BJ (cell line): ENCODE data around the gene MTLN. TPM values are rescaled to one million over a fixed set of nuclear protein-coding genes. Genes with fewer than 3 reads are reported as not detected.
"Not testable (repeated sequence)": the region's sequence is repeated elsewhere in the genome, so short reads cannot be mapped to it uniquely, and the experiment has no call there.

ENCODE experiments used
- CTCF ChIA-PET: fragments of 350-600 bp; formaldehyde crosslinking; extraction: SDS; loops from one replicate; lab custom pipeline; 2021; ENCODE audit warnings: antibody characterized with exemption, inconsistent platforms; lab: Yijun Ruan, JAX
- POLR2A ChIA-PET: fragments of 300-600 bp; sonication (Branson Sonifier 250); formaldehyde crosslinking; extraction: SDS; loops from one replicate; lab custom pipeline; 2021; ENCODE audit warnings: antibody characterized with exemption; lab: Charles Lee
- DNase-seq: peaks from one replicate; pipeline ENCODE4 v3.0.0-alpha.2; 2011; ENCODE audit warnings: low read depth
- H3K27me3 ChIP-seq: 2 replicates; pipeline ENCODE4 v1.6.0; 2011; ENCODE audit warnings: low read length; ENCODE audit not compliant: control insufficient read depth, insufficient read depth
- H3K36me3 ChIP-seq: 2 replicates; pipeline ENCODE4 v1.5.1; 2011; ENCODE audit warnings: low read length; ENCODE audit not compliant: control insufficient read depth, insufficient read depth
- H3K4me3 ChIP-seq: 2 replicates; pipeline ENCODE4 v1.5.1; 2011; ENCODE audit warnings: low read depth, mild to moderate bottlenecking, control low read depth, low read length
- CTCF ChIP-seq: IDR thresholded peaks from 2 replicates; pipeline ENCODE4 v1.5.1; 2011; ENCODE audit warnings: low read depth, mild to moderate bottlenecking, control low read depth, inconsistent platforms, low read length, moderate library complexity; ENCODE audit not compliant: insufficient read depth
- polyA plus RNA-seq: library from polyadenylated mRNA; depleted of rRNA; stranded (reverse); fragments of >200 nt; gene quantifications from 2 replicates; pipeline ENCODE4 v1.2.3, GENCODE V29; 2011

Gene MTLN
- polyA plus RNA-seq, 1 experiment = 45.6 TPM

DNA sequence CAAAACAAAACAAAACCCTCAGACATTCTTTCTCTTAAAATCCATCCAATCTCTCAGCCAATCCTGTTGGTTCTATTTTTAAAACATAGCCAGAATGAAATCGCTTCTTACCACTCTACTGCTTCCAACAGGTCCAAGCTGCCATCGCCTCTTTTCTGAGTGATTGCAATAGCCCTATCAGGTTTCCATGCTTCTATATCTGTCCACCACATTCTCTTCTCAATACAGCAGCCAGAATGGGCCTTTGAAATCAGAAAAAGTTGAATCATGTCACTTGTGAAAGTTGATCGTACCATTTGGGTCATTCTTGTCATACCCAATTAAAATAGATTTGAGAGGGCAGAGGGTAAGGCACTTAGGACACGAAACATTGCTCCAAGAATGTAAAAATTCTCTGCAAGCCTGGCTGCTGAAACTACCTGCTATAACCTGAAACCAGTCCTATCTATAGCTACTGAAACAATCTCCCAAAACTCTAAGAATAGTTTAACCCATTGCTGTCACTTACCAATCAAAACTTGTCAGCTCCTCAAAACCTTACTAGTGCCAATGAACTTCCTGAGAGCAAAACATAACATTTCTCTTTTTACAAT is 3.3 kb upstream of the MTLN start:
- TF ChIP-seq CTCF = no peak
- ChIA-PET CTCF (no interaction called here), POLR2A (no interaction called here)
- no peak overlapping the region for H3K4me3 ChIP-seq
- H3K36me3 ChIP-seq = no peaks in the 10 kb centered on the region
- no peak for DNase-seq
- peaks cover 6% of the 10 kb centered on the region for H3K27me3 ChIP-seq

DNA sequence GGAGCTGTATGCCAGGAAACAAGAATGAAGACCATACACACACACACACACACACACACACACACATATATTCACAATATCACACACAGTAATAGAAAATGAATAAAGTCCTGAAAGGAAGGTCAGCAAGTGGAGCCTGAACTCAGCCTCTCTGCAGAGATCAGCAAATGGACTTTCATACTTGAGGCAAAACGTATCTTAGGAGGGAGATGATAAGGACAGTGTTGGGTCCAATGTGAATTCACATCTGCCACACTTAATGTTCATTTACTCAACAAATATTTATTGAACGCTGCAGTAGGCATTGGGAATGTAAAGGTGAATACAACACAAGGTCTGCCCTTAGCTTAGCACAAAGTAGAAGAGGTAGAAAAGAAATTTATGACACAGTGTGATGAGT is 2.7 kb upstream of the MTLN start:
- no peak for DNase-seq
- CTCF ChIA-PET = no interaction called here
- Histone ChIP-seq H3K36me3 (no peaks in the 10 kb centered on the region), H3K27me3 (peaks cover 6% of the 10 kb centered on the region), H3K4me3 (no peak overlapping the region)
- no peak for TF ChIP-seq CTCF
- POLR2A ChIA-PET = no interaction called here

DNA sequence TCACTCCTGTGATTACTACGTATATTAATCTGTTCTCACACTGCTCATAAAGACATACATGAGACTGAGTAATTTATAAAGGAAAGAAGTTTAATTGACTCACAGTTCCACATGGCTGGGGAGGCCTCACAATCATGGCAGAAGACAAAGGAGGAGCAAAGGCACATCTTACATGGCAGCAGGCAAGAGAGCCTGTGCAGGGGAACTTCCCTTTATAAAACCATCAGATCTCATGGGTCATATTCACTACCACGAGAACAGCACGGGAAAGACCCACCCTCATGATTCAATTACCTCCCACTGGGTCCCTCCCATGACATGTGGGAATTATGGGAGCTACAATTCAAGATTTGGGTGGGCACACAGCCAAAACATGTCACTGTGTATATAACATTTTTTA is 1.2 kb upstream of the MTLN start:
- H3K4me3 ChIP-seq, DNase-seq, CTCF ChIA-PET, H3K27me3 ChIP-seq, POLR2A ChIA-PET, H3K36me3 ChIP-seq: not testable (repeated sequence)

DNA sequence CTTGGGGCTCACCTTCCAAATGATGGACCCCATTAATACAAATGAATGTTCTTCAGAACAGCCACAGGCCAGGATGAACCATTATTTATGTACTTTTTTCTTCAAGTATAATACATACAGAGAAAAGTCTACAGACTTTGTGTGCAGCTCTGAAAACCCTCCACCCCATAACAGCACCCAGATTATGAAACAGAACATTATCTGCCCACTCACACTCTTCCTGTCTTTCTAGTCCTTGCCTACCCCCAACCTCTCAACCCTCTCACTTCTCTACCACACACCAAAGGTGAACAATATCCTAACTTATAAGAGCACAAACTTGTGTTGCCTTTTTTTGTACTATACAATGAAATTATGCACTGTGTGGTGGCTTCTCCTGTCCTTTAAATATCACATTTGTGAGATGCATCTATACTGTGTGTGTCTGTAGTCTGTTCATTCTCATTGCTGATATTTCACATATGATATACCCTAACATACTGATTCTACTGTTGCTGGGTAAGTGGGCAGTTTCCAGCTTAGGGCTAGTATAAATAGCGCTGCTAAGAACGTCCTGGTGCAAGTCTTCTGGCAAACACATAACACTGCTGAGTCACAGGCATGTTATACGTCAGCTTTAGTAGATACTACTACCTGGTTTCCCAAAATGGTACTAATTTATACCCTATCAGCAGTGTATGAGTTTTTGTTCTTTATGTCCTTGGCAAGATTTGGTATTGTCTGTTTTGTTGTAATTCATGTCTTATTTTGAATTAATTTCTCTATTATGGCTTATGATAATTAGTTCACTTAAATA is 6.5 kb downstream of the MTLN start:
- ChIA-PET POLR2A (no interaction called here), CTCF (no interaction called here)
- Histone ChIP-seq H3K27me3 (no peaks in the 10 kb centered on the region), H3K4me3 (no peak overlapping the region), H3K36me3 (no peaks in the 10 kb centered on the region)
- no peak for DNase-seq
- no peak for TF ChIP-seq CTCF

DNA sequence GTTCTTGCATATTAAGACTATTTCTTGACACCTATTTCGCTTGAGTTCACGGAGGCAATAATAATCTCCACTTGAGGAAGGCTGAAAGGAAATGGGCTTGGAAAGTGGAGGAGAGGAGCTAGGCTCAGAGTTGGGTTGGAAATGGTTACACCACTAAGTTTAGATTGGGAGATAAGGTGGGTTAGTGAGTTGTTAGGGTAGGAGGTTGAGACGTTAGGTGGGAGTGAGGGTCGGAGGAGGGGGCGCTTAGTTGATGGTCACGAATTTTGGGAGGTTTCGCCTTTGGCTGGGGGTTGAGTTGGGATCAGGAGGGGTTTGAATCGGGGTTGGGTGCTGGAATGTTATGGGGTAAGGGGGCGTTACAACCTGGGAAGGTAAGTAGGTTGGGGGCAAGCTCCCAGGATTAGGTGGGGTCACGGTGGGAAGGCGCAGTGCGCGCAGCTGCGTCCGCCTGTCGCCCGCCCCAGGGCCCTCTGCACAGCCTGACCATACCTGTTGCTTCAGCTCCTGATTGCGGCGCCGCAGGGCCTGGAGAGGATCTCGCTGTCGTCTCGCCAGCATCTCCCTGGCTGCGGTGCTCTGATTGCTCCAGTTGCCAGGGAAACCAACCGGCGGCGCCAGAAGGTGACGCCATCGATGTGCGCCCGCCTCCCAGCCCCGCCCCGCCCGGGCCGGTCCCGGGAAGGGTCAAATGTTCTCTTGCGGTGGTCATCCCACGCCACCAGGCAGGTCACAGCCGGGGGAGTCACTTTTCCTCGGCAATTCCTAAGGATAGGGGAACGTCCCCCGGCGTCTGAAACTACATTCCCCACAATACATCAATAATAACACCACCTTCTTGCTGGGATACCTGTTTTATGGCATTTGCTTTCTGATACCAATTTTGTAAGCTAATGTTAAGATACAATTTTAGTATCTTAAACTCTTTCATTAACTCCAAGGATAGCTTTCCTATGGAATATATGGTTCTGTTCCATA is 7.7 kb downstream of the MTLN start, which contains the start of gene NPHP1:
NPHP1 (minus strand) TSS at position 606 of the 978 bp plus-strand sequence; CDS start at position 561, 45 bp downstream.
- no peak for TF ChIP-seq CTCF
- CTCF ChIA-PET = no interaction called here
- DNase-seq = no peak
- H3K27me3 ChIP-seq = no peaks in the 10 kb centered on the region
- POLR2A ChIA-PET = interaction anchor here (0.5 kb wide), 1 partner anchor 48 kb away, joined by 4 read pairs; no protein-coding TSS in a partner anchor
- H3K4me3 ChIP-seq = peak within 1 kb of the TSS; percentile 89
- no peaks in the 10 kb centered on the region for H3K36me3 ChIP-seq
